WTC11 (cell line): Measurements from ENCODE around the gene FAM193A. TPM values are rescaled to one million over a fixed set of nuclear protein-coding genes. Genes with fewer than 3 reads are reported as not detected.

Experiments used
- ATAC-seq: fragments of 200-7000 bp; cut with Tn5 transposase; 2 replicates; pipeline ENCODE4 v1.10.0; 2021; ENCODE audit warnings: mild to moderate bottlenecking, moderate library complexity
- CTCF ChIA-PET: fragments of 300-600 bp; sonication (Branson Sonifier 250); formaldehyde crosslinking; loops from one replicate; lab custom pipeline; 2021; ENCODE audit warnings: antibody characterized with exemption; lab: Charles Lee
- POLR2A ChIA-PET: fragments of 350-600 bp; sonication (Branson Sonifier 250); formaldehyde crosslinking; loops from one replicate; lab custom pipeline; 2021; ENCODE audit warnings: antibody characterized with exemption; lab: Charles Lee
- DNase-seq: peaks from one replicate; pipeline ENCODE4 v3.0.0; 2021; ENCODE audit warnings: low spot score
- H3K27ac Mint-ChIP-seq: 2 replicates; pipeline ENCODE4 v1.8.0; 2021; ENCODE audit warnings: mixed read lengths
- H3K27me3 Mint-ChIP-seq: 2 replicates; pipeline ENCODE4 v1.8.0; 2021; ENCODE audit warnings: low read depth, mild to moderate bottlenecking, moderate library complexity, mixed read lengths
- H3K36me3 Mint-ChIP-seq: 2 replicates; pipeline ENCODE4 v1.8.0; 2021; ENCODE audit warnings: mixed read lengths
- H3K4me1 Mint-ChIP-seq: 2 replicates; pipeline ENCODE4 v1.8.0; 2022; ENCODE audit warnings: mixed read lengths
- H3K4me3 Mint-ChIP-seq: 2 replicates; pipeline ENCODE4 v1.8.0; 2021; ENCODE audit warnings: mild to moderate bottlenecking, moderate library complexity, mixed read lengths
- H3K9me3 Mint-ChIP-seq: 2 replicates; pipeline ENCODE4 v1.8.0; 2021; ENCODE audit warnings: mixed read lengths
- FOXP1 ChIP-seq: sonication (generic); formaldehyde crosslinking; IDR thresholded peaks from 2 replicates; pipeline ENCODE4 v1.8.0; 2022; ENCODE audit warnings: missing genetic modification reagents, mild to moderate bottlenecking, moderate library complexity, borderline replicate concordance
- IRF1 ChIP-seq: sonication (generic); formaldehyde crosslinking; IDR thresholded peaks from 2 replicates; pipeline ENCODE4 v1.8.0; 2023; ENCODE audit warnings: missing genetic modification reagents
- IRF2 ChIP-seq: sonication (generic); formaldehyde crosslinking; IDR thresholded peaks from 2 replicates; pipeline ENCODE4 v1.8.0; 2022; ENCODE audit warnings: low read depth, missing genetic modification reagents, borderline replicate concordance
- MLX ChIP-seq: sonication (generic); formaldehyde crosslinking; IDR thresholded peaks from 2 replicates; pipeline ENCODE4 v1.8.1; 2023; ENCODE audit warnings: mild to moderate bottlenecking, missing genetic modification reagents, moderate library complexity
- NR1H2 ChIP-seq: sonication (generic); formaldehyde crosslinking; IDR thresholded peaks from 2 replicates; pipeline ENCODE4 v1.9.0; 2021; ENCODE audit warnings: mild to moderate bottlenecking, moderate library complexity, missing genetic modification reagents
- RELA ChIP-seq: sonication (generic); formaldehyde crosslinking; IDR thresholded peaks from 2 replicates; pipeline ENCODE4 v1.8.1; 2022; ENCODE audit warnings: missing genetic modification reagents, mild to moderate bottlenecking, borderline replicate concordance
- RORB ChIP-seq: fragments of 250-450 bp; sonication (Bioruptor Pico); IDR thresholded peaks from 2 replicates; pipeline ENCODE4 v1.9.0; 2021; ENCODE audit warnings: mild to moderate bottlenecking
- TCF7 ChIP-seq: sonication (generic); formaldehyde crosslinking; IDR thresholded peaks from 2 replicates; pipeline ENCODE4 v1.8.0; 2022; ENCODE audit warnings: mild to moderate bottlenecking, low read depth, missing genetic modification reagents, moderate library complexity
- TEAD4 ChIP-seq: sonication (generic); formaldehyde crosslinking; IDR thresholded peaks from 2 replicates; pipeline ENCODE4 v1.8.0; 2022; ENCODE audit warnings: mild to moderate bottlenecking, missing genetic modification reagents
- ZNF263 ChIP-seq: sonication (generic); formaldehyde crosslinking; IDR thresholded peaks from 2 replicates; pipeline ENCODE4 v1.8.1; 2022; ENCODE audit warnings: low read depth, mild to moderate bottlenecking, moderate library complexity, missing genetic modification reagents
- ZNF416 ChIP-seq: fragments of 250-450 bp; sonication (Bioruptor Pico); IDR thresholded peaks from 2 replicates; pipeline ENCODE4 v1.9.0; 2021; ENCODE audit warnings: mild to moderate bottlenecking, inconsistent platforms
- ZNF512 ChIP-seq: sonication (generic); formaldehyde crosslinking; IDR thresholded peaks from 2 replicates; pipeline ENCODE4 v1.8.1; 2022; ENCODE audit warnings: missing genetic modification reagents, borderline replicate concordance
- total RNA-seq: library from RNA; stranded (reverse); gene quantifications from 3 replicates; pipeline ENCODE4 v1.2.3, GENCODE V29; 2021
- TF ChIP-seq, protein P1 (sequence below): sonication (generic); formaldehyde crosslinking; IDR thresholded peaks from 2 replicates; pipeline ENCODE4 v1.8.0; 2022; ENCODE audit warnings: mild to moderate bottlenecking, missing genetic modification reagents
- TF ChIP-seq, protein P2 (sequence below): sonication (generic); formaldehyde crosslinking; IDR thresholded peaks from 2 replicates; pipeline ENCODE4 v1.8.1; 2022; ENCODE audit warnings: mild to moderate bottlenecking, moderate library complexity, missing genetic modification reagents
- TF ChIP-seq, protein P3 (sequence below): sonication (generic); formaldehyde crosslinking; IDR thresholded peaks from 2 replicates; pipeline ENCODE4 v1.8.1; 2022; ENCODE audit warnings: low read depth, mild to moderate bottlenecking, moderate library complexity, missing genetic modification reagents, borderline replicate concordance
- TF ChIP-seq, protein P4 (sequence below): fragments of 250-450 bp; sonication (Bioruptor Pico); conservative IDR thresholded peaks from 2 replicates; pipeline ENCODE4 v1.9.0; 2021; ENCODE audit warnings: mild to moderate bottlenecking

Gene FAM193A
- total RNA-seq, 1 experiment from 2014 or later, result 28.1 TPM

GRCh38 chr4:2714061-2714770 is 177.8 kb downstream of the FAM193A start:
- ChIA-PET POLR2A (no interaction called here), CTCF (no interaction called here)
- TF ChIP-seq RELA (CRISPR knock-in tag) (no peak), MLX (CRISPR knock-in tag) (no peak), IRF1 (CRISPR knock-in tag) (no peak)
- DNase-seq (no peak), ATAC-seq (no peak)
- H3K27me3 Mint-ChIP-seq, result no peaks in the 10 kb centered on the region
- no peaks in the 10 kb centered on the region for H3K4me1 Mint-ChIP-seq
- no peaks in the 10 kb centered on the region for H3K9me3 Mint-ChIP-seq
- peak overlapping the region; percentile 83; the same call in 1 of the 2 replicates for H3K27ac Mint-ChIP-seq
- H3K4me3 Mint-ChIP-seq, result no peak overlapping the region
- peaks cover 31% of the 10 kb centered on the region for H3K36me3 Mint-ChIP-seq

DNA sequence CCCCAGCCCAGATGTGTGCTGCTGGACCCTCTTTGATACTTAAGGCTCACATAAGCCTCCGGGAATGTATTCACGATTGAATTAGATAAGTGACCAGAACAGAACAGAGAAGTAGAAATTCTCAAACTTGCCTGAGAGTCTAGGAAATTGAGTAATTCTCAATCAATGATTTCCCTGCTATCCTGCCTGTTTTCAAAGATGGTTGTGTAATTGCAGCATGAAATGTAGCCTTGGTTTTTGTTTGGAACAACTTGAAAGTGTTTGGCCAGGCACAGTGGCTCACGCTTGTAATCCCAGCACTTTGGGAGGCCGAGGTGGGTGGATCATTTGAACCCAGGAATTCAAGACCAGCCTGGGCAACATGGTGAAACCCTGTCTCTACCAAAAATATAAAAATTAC is 178.5 kb downstream of the FAM193A start:
- Mint-ChIP-seq H3K4me3 (no peak overlapping the region), H3K36me3 (peaks cover 34% of the 10 kb centered on the region), H3K9me3 (no peaks in the 10 kb centered on the region), H3K27ac (no peak overlapping the region), H3K4me1 (no peaks in the 10 kb centered on the region), H3K27me3 (no peaks in the 10 kb centered on the region)
- DNase-seq (no peak), ATAC-seq (no peak)
- ChIA-PET POLR2A (no interaction called here), CTCF (no interaction called here)
- no peak for TF ChIP-seq ZNF416 (CRISPR knock-in tag)
- no peak for TF ChIP-seq FOXP1
- TF ChIP-seq, protein P1, sequence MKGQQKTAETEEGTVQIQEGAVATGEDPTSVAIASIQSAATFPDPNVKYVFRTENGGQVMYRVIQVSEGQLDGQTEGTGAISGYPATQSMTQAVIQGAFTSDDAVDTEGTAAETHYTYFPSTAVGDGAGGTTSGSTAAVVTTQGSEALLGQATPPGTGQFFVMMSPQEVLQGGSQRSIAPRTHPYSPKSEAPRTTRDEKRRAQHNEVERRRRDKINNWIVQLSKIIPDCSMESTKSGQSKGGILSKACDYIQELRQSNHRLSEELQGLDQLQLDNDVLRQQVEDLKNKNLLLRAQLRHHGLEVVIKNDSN (CRISPR knock-in tag), result no peak
- TF ChIP-seq TCF7 (CRISPR knock-in tag), result no peak
- TF ChIP-seq, protein P2, sequence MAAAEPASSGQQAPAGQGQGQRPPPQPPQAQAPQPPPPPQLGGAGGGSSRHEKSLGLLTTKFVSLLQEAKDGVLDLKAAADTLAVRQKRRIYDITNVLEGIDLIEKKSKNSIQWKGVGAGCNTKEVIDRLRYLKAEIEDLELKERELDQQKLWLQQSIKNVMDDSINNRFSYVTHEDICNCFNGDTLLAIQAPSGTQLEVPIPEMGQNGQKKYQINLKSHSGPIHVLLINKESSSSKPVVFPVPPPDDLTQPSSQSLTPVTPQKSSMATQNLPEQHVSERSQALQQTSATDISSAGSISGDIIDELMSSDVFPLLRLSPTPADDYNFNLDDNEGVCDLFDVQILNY (CRISPR knock-in tag), result no peak
- no peak for TF ChIP-seq TEAD4 (CRISPR knock-in tag)
- no peak for TF ChIP-seq IRF1 (CRISPR knock-in tag)
- no peak for TF ChIP-seq ZNF512 (CRISPR knock-in tag)
- TF ChIP-seq, protein P3, sequence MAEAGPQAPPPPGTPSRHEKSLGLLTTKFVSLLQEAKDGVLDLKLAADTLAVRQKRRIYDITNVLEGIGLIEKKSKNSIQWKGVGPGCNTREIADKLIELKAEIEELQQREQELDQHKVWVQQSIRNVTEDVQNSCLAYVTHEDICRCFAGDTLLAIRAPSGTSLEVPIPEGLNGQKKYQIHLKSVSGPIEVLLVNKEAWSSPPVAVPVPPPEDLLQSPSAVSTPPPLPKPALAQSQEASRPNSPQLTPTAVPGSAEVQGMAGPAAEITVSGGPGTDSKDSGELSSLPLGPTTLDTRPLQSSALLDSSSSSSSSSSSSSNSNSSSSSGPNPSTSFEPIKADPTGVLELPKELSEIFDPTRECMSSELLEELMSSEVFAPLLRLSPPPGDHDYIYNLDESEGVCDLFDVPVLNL (CRISPR knock-in tag), result no peak
- no peak for TF ChIP-seq ZNF263 (CRISPR knock-in tag)
- TF ChIP-seq NR1H2 (CRISPR knock-in tag), result no peak
- TF ChIP-seq, protein P4, sequence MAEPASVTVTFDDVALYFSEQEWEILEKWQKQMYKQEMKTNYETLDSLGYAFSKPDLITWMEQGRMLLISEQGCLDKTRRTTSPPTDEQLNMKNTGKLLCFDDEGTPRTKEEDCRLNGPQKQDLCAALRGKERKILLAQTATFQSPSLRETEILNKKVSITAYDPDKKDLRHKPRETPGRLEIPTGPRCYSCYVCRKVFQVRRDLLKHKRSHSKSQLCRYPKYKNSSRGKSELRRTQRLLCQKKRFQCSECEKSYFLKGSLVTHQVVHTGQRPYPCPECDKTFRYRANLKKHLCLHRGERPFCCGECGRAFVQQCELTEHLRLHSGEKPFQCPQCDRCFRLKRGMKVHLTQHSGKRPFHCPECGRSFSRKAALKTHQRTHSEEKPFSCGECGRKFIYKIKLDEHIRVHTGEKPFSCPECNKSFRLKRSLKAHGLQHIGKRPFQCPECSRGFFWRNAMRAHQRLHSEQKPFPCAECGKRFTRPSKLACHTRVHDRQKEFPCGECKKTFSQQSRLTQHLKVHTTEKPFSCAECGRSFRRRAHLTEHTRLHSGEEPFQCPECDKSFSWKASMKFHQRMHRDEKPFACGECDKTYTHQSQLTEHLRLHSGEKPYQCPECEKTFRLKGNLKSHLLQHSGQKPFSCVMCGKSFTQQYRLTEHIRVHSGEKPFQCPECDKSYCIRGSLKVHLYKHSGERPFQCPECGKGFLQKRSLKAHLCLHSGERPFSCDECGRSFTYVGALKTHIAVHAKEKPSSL (CRISPR knock-in tag), result no peak
- no peak for TF ChIP-seq IRF2 (CRISPR knock-in tag)
- no peak for TF ChIP-seq RORB (CRISPR knock-in tag)
